ENCODE results near the gene ASB11. TPM values are rescaled to one million over a fixed set of nuclear protein-coding genes. Genes with fewer than 3 reads are reported as not detected.
"Not testable (repeated sequence)": the region's sequence is repeated elsewhere in the genome, so short reads cannot be mapped to it uniquely, and the experiment has no call there.

ASB11 gene
- total RNA-seq, 1 donor from 2014 or later = not detected

GRCh38 chrX:15277604-15278003 is 37.8 kb downstream of the ASB11 start:
- no peak for DNase-seq (ENCODE audit: extremely low spot score, unreplicated experiment)
- no peak for TF ChIP-seq CTCF (IDR thresholded peaks at IDR 0.05)
- no peaks in the 10 kb centered on the region for H3K36me3 Mint-ChIP-seq (ENCODE audit: unreplicated experiment)
- H3K27me3 Mint-ChIP-seq (ENCODE audit: unreplicated experiment) = peaks cover 7% of the 10 kb centered on the region
- no peak overlapping the region for H3K4me3 Mint-ChIP-seq (ENCODE audit: unreplicated experiment)
- H3K4me1 Mint-ChIP-seq (ENCODE audit: unreplicated experiment) = no peaks in the 10 kb centered on the region
- H3K9me3 Mint-ChIP-seq (ENCODE audit: unreplicated experiment) = no peaks in the 10 kb centered on the region
- no peak overlapping the region for H3K27ac Mint-ChIP-seq (ENCODE audit: unreplicated experiment)

DNA sequence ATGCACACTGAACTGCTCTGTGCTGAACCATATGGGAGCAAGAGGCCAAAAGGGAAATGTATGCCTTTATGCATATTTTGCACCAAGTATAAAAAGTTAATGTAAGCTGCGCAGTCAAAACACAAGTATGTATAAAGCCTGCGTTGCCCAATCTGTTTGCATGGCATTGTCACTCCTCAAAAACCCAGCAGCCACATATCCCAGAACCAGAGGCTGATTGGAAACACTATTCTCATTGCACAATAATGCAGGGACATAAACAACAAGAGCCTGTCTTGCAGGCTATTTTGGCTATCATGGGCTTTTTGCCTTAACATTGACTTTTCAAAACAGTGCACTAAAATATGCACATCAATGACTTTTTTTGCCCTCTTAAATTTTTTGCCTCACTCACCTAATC is 40.5 kb downstream of the ASB11 start:
- H3K4me3 Mint-ChIP-seq (ENCODE audit: unreplicated experiment) = no peak overlapping the region
- peaks cover 1% of the 10 kb centered on the region for H3K4me1 Mint-ChIP-seq (ENCODE audit: unreplicated experiment)
- no peak for DNase-seq (ENCODE audit: extremely low spot score, unreplicated experiment)
- no peak for TF ChIP-seq CTCF (IDR thresholded peaks at IDR 0.05)
- no peaks in the 10 kb centered on the region for H3K9me3 Mint-ChIP-seq (ENCODE audit: unreplicated experiment)
- H3K36me3 Mint-ChIP-seq (ENCODE audit: unreplicated experiment) = no peaks in the 10 kb centered on the region
- no peak overlapping the region for H3K27ac Mint-ChIP-seq (ENCODE audit: unreplicated experiment)
- peaks cover under 1% of the 10 kb centered on the region for H3K27me3 Mint-ChIP-seq (ENCODE audit: unreplicated experiment)

DNA sequence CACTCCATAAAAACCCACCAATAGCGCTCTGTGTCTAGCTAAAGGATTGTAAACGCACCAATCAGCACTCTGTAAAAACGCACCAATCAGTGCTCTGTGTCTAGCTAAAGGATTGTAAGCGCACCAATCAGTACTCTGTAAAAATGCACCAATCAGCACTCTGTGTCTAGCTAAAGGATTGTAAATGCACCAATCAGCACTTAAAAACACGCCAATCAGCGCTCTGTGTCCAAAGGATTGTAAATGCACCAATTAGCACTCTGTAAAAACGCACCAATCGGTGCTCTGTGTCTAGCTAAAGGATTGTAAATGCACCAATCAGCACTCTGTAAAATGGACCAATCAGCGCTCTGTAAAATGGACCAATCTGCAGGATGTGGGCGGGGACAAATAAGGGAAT is 42.2 kb downstream of the ASB11 start:
- not testable (repeated sequence) for H3K4me3 Mint-ChIP-seq (ENCODE audit: unreplicated experiment); H3K27me3 Mint-ChIP-seq (ENCODE audit: unreplicated experiment); H3K36me3 Mint-ChIP-seq (ENCODE audit: unreplicated experiment); H3K9me3 Mint-ChIP-seq (ENCODE audit: unreplicated experiment); H3K4me1 Mint-ChIP-seq (ENCODE audit: unreplicated experiment); DNase-seq (ENCODE audit: extremely low spot score, unreplicated experiment); H3K27ac Mint-ChIP-seq (ENCODE audit: unreplicated experiment)

DNA sequence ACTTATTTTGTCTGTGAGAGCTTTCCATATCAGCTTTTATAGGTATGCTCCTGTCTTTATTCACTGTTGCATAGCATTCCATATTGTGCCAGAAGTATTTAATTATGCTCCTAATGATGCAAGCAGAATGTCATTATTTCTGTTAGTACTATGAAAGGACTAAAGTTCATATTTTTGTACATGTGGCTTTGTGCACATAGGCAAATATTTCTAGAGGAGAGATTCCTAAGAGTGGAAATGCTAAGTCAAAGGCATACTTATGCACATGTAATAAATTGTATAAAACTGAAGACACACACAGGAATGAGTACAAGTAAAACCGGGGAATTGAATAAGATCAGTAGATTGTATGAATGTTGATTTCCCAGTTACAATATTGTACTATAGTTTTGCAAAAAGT is 43.7 kb downstream of the ASB11 start:
- Mint-ChIP-seq H3K36me3 (ENCODE audit: unreplicated experiment) (no peaks in the 10 kb centered on the region), H3K4me1 (ENCODE audit: unreplicated experiment) (peaks cover 4% of the 10 kb centered on the region), H3K4me3 (ENCODE audit: unreplicated experiment) (no peak overlapping the region), H3K9me3 (ENCODE audit: unreplicated experiment) (no peaks in the 10 kb centered on the region), H3K27ac (ENCODE audit: unreplicated experiment) (no peak overlapping the region), H3K27me3 (ENCODE audit: unreplicated experiment) (no peaks in the 10 kb centered on the region)
- no peak for TF ChIP-seq CTCF (IDR thresholded peaks at IDR 0.05)
- no peak for DNase-seq (ENCODE audit: extremely low spot score, unreplicated experiment)

DNA sequence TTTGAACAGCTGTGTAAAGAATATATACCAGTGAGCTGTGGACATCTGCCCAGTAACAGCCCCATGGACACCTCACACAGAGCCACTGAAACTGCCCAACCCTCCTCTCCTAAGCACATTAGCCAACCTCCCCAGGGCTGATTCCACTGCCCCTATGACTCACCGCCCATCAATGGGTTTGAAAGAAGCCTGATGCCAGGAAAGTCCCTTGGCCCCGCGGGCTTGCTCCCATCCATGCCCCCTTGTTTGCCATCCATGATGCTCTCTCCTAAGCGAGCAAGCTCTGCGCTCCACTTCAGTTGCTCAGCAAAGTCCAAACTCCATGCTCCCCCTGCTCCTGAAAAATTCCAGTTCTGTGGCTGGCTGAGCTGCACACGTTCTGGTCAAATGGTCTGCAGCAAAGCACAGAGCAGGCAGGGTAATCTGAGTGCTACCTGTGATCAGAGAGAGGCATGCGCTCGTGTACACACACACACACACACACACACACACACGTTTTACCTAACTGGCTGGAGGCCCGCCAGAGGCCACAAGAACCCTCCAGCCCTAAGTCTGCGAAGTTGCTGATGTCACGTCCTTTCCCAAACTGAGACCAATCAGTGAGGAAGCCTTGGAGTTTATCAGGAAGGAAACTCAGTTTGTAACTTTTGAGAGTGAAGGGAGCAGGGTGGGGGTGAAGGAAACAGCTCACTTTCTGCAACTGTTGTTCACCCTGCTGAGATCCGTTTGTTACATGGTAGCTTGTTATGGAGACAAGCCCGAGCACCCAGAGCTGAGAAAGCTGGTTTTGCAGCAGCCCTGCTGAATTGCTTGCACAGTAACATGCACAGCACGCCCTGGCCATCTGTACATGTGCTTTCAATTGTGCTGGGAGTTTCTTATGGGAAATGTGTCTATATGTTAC is 45.6 kb downstream of the ASB11 start, which contains the start of gene ASB9:
Gene ASB9 (minus strand): TSS at position 466 of the 904 bp plus-strand sequence. CDS start 209 bp downstream, at position 257.
- no peak within 1 kb of the TSS for H3K4me3 Mint-ChIP-seq (ENCODE audit: unreplicated experiment)
- H3K27ac Mint-ChIP-seq (ENCODE audit: unreplicated experiment) = peak within 1 kb of the TSS; percentile 34
- no peak for DNase-seq (ENCODE audit: extremely low spot score, unreplicated experiment)
- H3K36me3 Mint-ChIP-seq (ENCODE audit: unreplicated experiment) = no peaks in the 10 kb centered on the region
- no peaks in the 10 kb centered on the region for H3K27me3 Mint-ChIP-seq (ENCODE audit: unreplicated experiment)
- TF ChIP-seq CTCF (IDR thresholded peaks at IDR 0.05) = no peak
- peaks cover 4% of the 10 kb centered on the region for H3K4me1 Mint-ChIP-seq (ENCODE audit: unreplicated experiment)
- H3K9me3 Mint-ChIP-seq (ENCODE audit: unreplicated experiment) = no peaks in the 10 kb centered on the region

All from osteocyte (in vitro differentiated cells).